ENCODE data around the gene UFM1.
A peak's percentile ranks its signal among the peaks of the same experiment; 100 is the strongest.
"Not testable (repeated sequence)": the region's sequence is repeated elsewhere in the genome, so short reads cannot be mapped to it uniquely, and the experiment has no call there.

The UFM1 gene

GRCh38 chr13:38349390-38350113, at the start of gene UFM1:
UFM1 (plus strand) TSS chr13:38349851; CDS start chr13:38349920, 69 bp downstream.
- DNase-seq, result peak; percentile 5 to 79

- no peak for DNase-seq
Measured at GRCh38 chr13:38301236-38301635, 48.4 kb upstream of the UFM1 start.

- no peak for DNase-seq
Measured at GRCh38 chr13:38303816-38304320, 45.8 kb upstream of the UFM1 start.

- no peak for DNase-seq
Measured at GRCh38 chr13:38308736-38309135, 40.9 kb upstream of the UFM1 start.

- DNase-seq, result no peak
Measured at GRCh38 chr13:38309397-38309796, 40.3 kb upstream of the UFM1 start.

- DNase-seq, result not testable (repeated sequence)
Measured at GRCh38 chr13:38311175-38311574, 38.5 kb upstream of the UFM1 start.

GRCh38 chr13:38316129-38316528, 33.5 kb upstream of the UFM1 start:
- no peak for DNase-seq

- no peak for DNase-seq
Measured at GRCh38 chr13:38321654-38322053, 28.0 kb upstream of the UFM1 start.

- DNase-seq, result no peak
Measured at GRCh38 chr13:38325426-38325825, 24.2 kb upstream of the UFM1 start.

- no peak for DNase-seq
Measured at GRCh38 chr13:38328699-38329098, 21.0 kb upstream of the UFM1 start.

- DNase-seq, result no peak
Measured at GRCh38 chr13:38334845-38335244, 14.8 kb upstream of the UFM1 start.

- no peak for DNase-seq
Measured at GRCh38 chr13:38338089-38338488, 11.6 kb upstream of the UFM1 start.

- DNase-seq, result no peak
Measured at GRCh38 chr13:38340624-38341023, 9.0 kb upstream of the UFM1 start.

GRCh38 chr13:38341149-38341692, 8.4 kb upstream of the UFM1 start:
- DNase-seq, result no peak

- no peak for DNase-seq
Measured at GRCh38 chr13:38346764-38347163, 2.9 kb upstream of the UFM1 start.

GRCh38 chr13:38348861-38349389, 726 bp upstream of the UFM1 start:
- DNase-seq, result no peak

GRCh38 chr13:38350114-38350617, 515 bp downstream of the UFM1 start:
- DNase-seq, result no peak

- no peak for DNase-seq
Measured at GRCh38 chr13:38355595-38356119, 6.0 kb downstream of the UFM1 start.

- DNase-seq, result no peak
Measured at GRCh38 chr13:38358684-38359083, 9.0 kb downstream of the UFM1 start.

- DNase-seq, result no peak
Measured at GRCh38 chr13:38361542-38362262, 12.1 kb downstream of the UFM1 start.

GRCh38 chr13:38363219-38363618, 13.6 kb downstream of the UFM1 start:
- DNase-seq, result no peak

GRCh38 chr13:38363746-38364145, 14.1 kb downstream of the UFM1 start:
- DNase-seq, result not testable (repeated sequence)

GRCh38 chr13:38365661-38366060, 16.0 kb downstream of the UFM1 start:
- DNase-seq, result no peak
